GM12801 (cell line): ENCODE data around the gene GALNT15.

Source experiments
- CTCF ChIP-seq: IDR thresholded peaks from one replicate; pipeline ENCODE4 v1.5.1; 2011; ENCODE audit warnings: control low read depth; ENCODE audit not compliant: insufficient read length; ENCODE audit errors: extremely low read depth

Gene GALNT15

GRCh38 chr3:16280671-16281070 lies 106.2 kb downstream of the GALNT15 start:
- no peak for TF ChIP-seq CTCF
